K562 (cell line): Measurements from ENCODE around the gene MAP3K7. TPM values are rescaled to one million over a fixed set of nuclear protein-coding genes. Genes with fewer than 3 reads are reported as not detected.

Experiments used
- ARHGAP35 ChIP-seq: fragments of 450-650 bp; IDR thresholded peaks from 2 replicates; pipeline ENCODE4 v1.6.1; 2018; ENCODE audit not compliant: partially characterized antibody
- HDAC1 ChIP-seq, 2 experiments: fragments of 450-650 bp; IDR thresholded peaks; 2 replicates each; pipeline ENCODE4 v1.6.1; 2016 to 2017; ENCODE audit warnings: inconsistent platforms in 1 of 2, mild to moderate bottlenecking in 1 of 2, moderate library complexity in 1 of 2
- HDAC3 ChIP-seq: fragments of 450-650 bp; IDR thresholded peaks from 2 replicates; pipeline ENCODE4 v1.6.1; 2018; ENCODE audit warnings: borderline replicate concordance, mild to moderate bottlenecking, moderate library complexity; ENCODE audit not compliant: partially characterized antibody
- HMG20B ChIP-seq: fragments of 250-450 bp; sonication (Bioruptor Pico); IDR thresholded peaks from 2 replicates; pipeline ENCODE4 v1.5.0; 2021; ENCODE audit warnings: mild to moderate bottlenecking
- JUND ChIP-seq, 2 experiments: IDR thresholded peaks; 2 replicates in 1 of 2; 3 replicates in 1 of 2; pipeline ENCODE4 v1.6.1; 2011; ENCODE audit warnings: borderline replicate concordance in 2 of 2, low read depth in 2 of 2, low read length in 2 of 2, improper control_type of control experiment in 1 of 2, missing biosample characterization in 1 of 2, missing genetic modification characterization in 1 of 2, missing genetic modification reagents in 1 of 2
- KLF16 ChIP-seq: IDR thresholded peaks from 2 replicates; pipeline ENCODE4 v1.6.1; 2016; ENCODE audit warnings: antibody characterized with exemption
- MAFF ChIP-seq: IDR thresholded peaks from 2 replicates; pipeline ENCODE4 v1.6.1; 2012; ENCODE audit warnings: low read length, improper control_type of control experiment
- MCM3 ChIP-seq: fragments of 450-650 bp; IDR thresholded peaks from 2 replicates; pipeline ENCODE4 v1.6.1; 2016
- MIER1 ChIP-seq: fragments of 450-650 bp; IDR thresholded peaks from 2 replicates; pipeline ENCODE4 v1.6.1; 2016; ENCODE audit warnings: antibody characterized with exemption, mild to moderate bottlenecking, low read depth
- NBN ChIP-seq: fragments of 450-650 bp; IDR thresholded peaks from 2 replicates; pipeline ENCODE4 v1.6.1; 2016; ENCODE audit warnings: low read depth, mild to moderate bottlenecking
- SAP30 ChIP-seq: fragments of 200-600 bp; sonication (generic); IDR thresholded peaks from 2 replicates; pipeline ENCODE4 v1.6.1; 2012; ENCODE audit warnings: borderline replicate concordance, low read depth, mild to moderate bottlenecking, moderate library complexity, low read length, control low read depth, inconsistent platforms; ENCODE audit not compliant: insufficient read depth, poor library complexity, severe bottlenecking
- SMARCA5 ChIP-seq: fragments of 450-650 bp; IDR thresholded peaks from 2 replicates; pipeline ENCODE4 v1.6.1; 2016
- ZBTB17 ChIP-seq: fragments of 450-650 bp; formaldehyde crosslinking; IDR thresholded peaks from 2 replicates; pipeline ENCODE4 v1.4.0; 2020; ENCODE audit warnings: mild to moderate bottlenecking
- polyA plus RNA-seq, 8 experiments: library from polyadenylated mRNA; depleted of rRNA in 4 of 8; stranded (reverse) in 5 of 8; unstranded in 3 of 8; fragments of >200 nt; fragmentation: Nextera tagmentation in 2 of 8; fragmentation: Illumina TruSeq in 1 of 8; extraction: Ambion mirVana in 2 of 8; extraction: Trizol in 1 of 8; gene quantifications; 2 replicates each; pipeline versions ENCODE4 v1.2.1 to v1.2.3, GENCODE V29; 2011 to 2014; ENCODE audit warnings: inconsistent platforms in 1 of 8, missing spikeins in 1 of 8
- total RNA-seq, 7 experiments: library from RNA; depleted of rRNA in 6 of 7; stranded (reverse); fragments of >200 nt in 6 of 7; fragmentation: Illumina TruSeq in 2 of 7; extraction: Trizol in 2 of 7; gene quantifications; 2 replicates each; pipeline versions ENCODE4 v1.2.1 to v1.2.3, GENCODE V29; 2011 to 2021; ENCODE audit warnings: low replicate concordance in 1 of 7
- TF ChIP-seq, protein P1 (sequence below): fragments of 450-650 bp; IDR thresholded peaks from 2 replicates; pipeline ENCODE4 v1.6.1; 2016; ENCODE audit warnings: borderline replicate concordance
- TF ChIP-seq, protein P2 (sequence below): fragments of 150-350 bp; IDR thresholded peaks from 2 replicates; pipeline ENCODE4 v1.6.1; 2014; ENCODE audit warnings: low read depth, mild to moderate bottlenecking, low read length, borderline replicate concordance
- TF ChIP-seq, protein P3 (sequence below), 2 experiments: fragments of 450-650 bp; IDR thresholded peaks; 2 replicates each; pipeline ENCODE4 v1.6.1; 2016
- TF ChIP-seq, protein P4 (sequence below): fragments of 450-650 bp; IDR thresholded peaks from 2 replicates; pipeline ENCODE4 v1.7.0; 2016; ENCODE audit warnings: borderline replicate concordance

MAP3K7 gene
- total and polyA plus RNA-seq, 9 of the 15 experiments (the other 6 are each of a cell fraction or from before 2014, with no cell fraction given): 13.4 to 60.9 (median 34.8) TPM

DNA sequence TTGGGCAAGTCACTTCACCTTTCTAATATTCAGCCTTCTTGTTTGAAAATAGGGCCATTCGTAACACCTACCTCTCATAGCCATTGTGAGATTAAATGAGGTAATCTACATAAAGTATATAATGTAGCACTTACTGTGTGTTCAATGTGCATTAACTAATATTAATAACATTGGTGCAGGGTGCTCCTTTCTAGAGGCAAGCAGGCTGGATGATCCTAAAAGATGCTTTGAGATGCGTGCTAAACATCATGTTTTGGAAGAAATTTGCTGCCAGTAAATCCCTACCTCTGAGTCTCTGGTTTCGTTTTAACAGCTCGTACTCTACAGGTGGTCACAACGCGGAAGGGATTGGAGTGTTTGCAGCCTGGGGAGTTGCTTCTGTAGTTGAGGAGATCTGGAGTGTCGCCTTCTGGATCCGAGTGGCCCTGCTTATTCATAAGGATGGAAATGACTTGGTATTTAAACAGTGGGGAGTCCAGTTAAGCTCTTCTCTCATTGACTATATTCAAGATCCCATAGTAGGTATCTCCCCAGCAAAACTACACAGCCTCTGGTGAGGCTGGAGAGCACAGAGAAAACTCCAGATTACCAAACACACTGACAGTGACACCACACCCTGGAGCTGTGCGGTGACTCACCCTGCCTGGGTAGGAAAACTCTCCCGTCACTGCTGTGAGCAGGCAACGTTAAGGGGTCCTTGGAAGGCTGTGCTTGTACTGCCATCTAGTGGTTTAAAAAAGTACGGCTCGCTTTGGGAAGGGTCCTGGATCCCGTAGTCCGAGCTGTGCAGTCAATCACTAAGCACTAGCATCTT, 107.9 kb downstream of the MAP3K7 start (continued):
- TF ChIP-seq, protein P1, sequence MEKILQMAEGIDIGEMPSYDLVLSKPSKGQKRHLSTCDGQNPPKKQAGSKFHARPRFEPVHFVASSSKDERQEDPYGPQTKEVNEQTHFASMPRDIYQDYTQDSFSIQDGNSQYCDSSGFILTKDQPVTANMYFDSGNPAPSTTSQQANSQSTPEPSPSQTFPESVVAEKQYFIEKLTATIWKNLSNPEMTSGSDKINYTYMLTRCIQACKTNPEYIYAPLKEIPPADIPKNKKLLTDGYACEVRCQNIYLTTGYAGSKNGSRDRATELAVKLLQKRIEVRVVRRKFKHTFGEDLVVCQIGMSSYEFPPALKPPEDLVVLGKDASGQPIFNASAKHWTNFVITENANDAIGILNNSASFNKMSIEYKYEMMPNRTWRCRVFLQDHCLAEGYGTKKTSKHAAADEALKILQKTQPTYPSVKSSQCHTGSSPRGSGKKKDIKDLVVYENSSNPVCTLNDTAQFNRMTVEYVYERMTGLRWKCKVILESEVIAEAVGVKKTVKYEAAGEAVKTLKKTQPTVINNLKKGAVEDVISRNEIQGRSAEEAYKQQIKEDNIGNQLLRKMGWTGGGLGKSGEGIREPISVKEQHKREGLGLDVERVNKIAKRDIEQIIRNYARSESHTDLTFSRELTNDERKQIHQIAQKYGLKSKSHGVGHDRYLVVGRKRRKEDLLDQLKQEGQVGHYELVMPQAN: no peak
- TF ChIP-seq, protein P2, sequence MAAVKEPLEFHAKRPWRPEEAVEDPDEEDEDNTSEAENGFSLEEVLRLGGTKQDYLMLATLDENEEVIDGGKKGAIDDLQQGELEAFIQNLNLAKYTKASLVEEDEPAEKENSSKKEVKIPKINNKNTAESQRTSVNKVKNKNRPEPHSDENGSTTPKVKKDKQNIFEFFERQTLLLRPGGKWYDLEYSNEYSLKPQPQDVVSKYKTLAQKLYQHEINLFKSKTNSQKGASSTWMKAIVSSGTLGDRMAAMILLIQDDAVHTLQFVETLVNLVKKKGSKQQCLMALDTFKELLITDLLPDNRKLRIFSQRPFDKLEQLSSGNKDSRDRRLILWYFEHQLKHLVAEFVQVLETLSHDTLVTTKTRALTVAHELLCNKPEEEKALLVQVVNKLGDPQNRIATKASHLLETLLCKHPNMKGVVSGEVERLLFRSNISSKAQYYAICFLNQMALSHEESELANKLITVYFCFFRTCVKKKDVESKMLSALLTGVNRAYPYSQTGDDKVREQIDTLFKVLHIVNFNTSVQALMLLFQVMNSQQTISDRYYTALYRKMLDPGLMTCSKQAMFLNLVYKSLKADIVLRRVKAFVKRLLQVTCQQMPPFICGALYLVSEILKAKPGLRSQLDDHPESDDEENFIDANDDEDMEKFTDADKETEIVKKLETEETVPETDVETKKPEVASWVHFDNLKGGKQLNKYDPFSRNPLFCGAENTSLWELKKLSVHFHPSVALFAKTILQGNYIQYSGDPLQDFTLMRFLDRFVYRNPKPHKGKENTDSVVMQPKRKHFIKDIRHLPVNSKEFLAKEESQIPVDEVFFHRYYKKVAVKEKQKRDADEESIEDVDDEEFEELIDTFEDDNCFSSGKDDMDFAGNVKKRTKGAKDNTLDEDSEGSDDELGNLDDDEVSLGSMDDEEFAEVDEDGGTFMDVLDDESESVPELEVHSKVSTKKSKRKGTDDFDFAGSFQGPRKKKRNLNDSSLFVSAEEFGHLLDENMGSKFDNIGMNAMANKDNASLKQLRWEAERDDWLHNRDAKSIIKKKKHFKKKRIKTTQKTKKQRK: no peak
- no peak for TF ChIP-seq ZBTB17 (CRISPR knock-in tag)
- peak; percentile 25; the same call in 1 of the 2 replicates for TF ChIP-seq MAFF
- TF ChIP-seq SAP30: no peak
- TF ChIP-seq MCM3: no peak
- TF ChIP-seq JUND (IDR thresholded peaks at IDR 0.05; ENCODE audit: borderline replicate concordance, low read depth, low read length): peak; percentile 99
- peak; percentile 99 for TF ChIP-seq JUND (tag; IDR thresholded peaks at IDR 0.05; ENCODE audit: borderline replicate concordance, low read depth, low read length)
- no peak for TF ChIP-seq MIER1
- TF ChIP-seq SMARCA5: no peak
- peak in 1 of 2 experiments; percentile 49; a peak in 1 of 4 replicates for TF ChIP-seq HDAC1 (IDR thresholded peaks at IDR 0.05)
- TF ChIP-seq, protein P3, sequence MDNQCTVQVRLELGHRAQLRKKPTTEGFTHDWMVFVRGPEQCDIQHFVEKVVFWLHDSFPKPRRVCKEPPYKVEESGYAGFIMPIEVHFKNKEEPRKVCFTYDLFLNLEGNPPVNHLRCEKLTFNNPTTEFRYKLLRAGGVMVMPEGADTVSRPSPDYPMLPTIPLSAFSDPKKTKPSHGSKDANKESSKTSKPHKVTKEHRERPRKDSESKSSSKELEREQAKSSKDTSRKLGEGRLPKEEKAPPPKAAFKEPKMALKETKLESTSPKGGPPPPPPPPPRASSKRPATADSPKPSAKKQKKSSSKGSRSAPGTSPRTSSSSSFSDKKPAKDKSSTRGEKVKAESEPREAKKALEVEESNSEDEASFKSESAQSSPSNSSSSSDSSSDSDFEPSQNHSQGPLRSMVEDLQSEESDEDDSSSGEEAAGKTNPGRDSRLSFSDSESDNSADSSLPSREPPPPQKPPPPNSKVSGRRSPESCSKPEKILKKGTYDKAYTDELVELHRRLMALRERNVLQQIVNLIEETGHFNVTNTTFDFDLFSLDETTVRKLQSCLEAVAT (IDR thresholded peaks at IDR 0.05): no peak
- TF ChIP-seq KLF16: peak; percentile 44; the same call in 1 of the 2 replicates
- TF ChIP-seq NBN: no peak
- TF ChIP-seq HDAC3: no peak
- TF ChIP-seq, protein P4, sequence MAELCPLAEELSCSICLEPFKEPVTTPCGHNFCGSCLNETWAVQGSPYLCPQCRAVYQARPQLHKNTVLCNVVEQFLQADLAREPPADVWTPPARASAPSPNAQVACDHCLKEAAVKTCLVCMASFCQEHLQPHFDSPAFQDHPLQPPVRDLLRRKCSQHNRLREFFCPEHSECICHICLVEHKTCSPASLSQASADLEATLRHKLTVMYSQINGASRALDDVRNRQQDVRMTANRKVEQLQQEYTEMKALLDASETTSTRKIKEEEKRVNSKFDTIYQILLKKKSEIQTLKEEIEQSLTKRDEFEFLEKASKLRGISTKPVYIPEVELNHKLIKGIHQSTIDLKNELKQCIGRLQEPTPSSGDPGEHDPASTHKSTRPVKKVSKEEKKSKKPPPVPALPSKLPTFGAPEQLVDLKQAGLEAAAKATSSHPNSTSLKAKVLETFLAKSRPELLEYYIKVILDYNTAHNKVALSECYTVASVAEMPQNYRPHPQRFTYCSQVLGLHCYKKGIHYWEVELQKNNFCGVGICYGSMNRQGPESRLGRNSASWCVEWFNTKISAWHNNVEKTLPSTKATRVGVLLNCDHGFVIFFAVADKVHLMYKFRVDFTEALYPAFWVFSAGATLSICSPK: no peak
- TF ChIP-seq HMG20B: no peak
- TF ChIP-seq ARHGAP35: no peak
